Smooth muscle cell (in vitro differentiated cells): ENCODE measurements around the gene TNFSF4. TPM values are rescaled to one million over a fixed set of nuclear protein-coding genes. Genes with fewer than 3 reads are reported as not detected.

ENCODE experiments used
- DNase-seq: peaks from one replicate; lab custom pipeline; 2025; ENCODE audit not compliant: unreplicated experiment; lab: John Stamatoyannopoulos, UW
- H2AFZ ChIP-seq: fragments of 200-600 bp; sonication (generic); 2 replicates; pipeline ENCODE4 v1.6.0; 2016; ENCODE audit warnings: antibody characterized with exemption, low read depth, mild to moderate bottlenecking
- H3F3A ChIP-seq: fragments of 200-600 bp; sonication (generic); 2 replicates; pipeline ENCODE4 v1.6.0; 2017; ENCODE audit warnings: antibody characterized with exemption, low read depth
- H3K27ac ChIP-seq: fragments of 200-600 bp; sonication (generic); 2 replicates; pipeline ENCODE4 v1.5.1; 2016; ENCODE audit warnings: low read depth, mild to moderate bottlenecking
- H3K27me3 ChIP-seq: fragments of 200-600 bp; sonication (generic); 2 replicates; pipeline ENCODE4 v1.6.1; 2016; ENCODE audit warnings: low read depth, mild to moderate bottlenecking
- H3K36me3 ChIP-seq: fragments of 200-600 bp; sonication (generic); 2 replicates; pipeline ENCODE4 v1.5.1; 2016; ENCODE audit warnings: low read depth
- H3K4me1 ChIP-seq: fragments of 200-600 bp; sonication (generic); 2 replicates; pipeline ENCODE4 v1.5.1; 2016; ENCODE audit warnings: low read depth
- H3K4me2 ChIP-seq: fragments of 200-600 bp; sonication (generic); 2 replicates; pipeline ENCODE4 v1.6.0; 2016; ENCODE audit warnings: mild to moderate bottlenecking
- H3K4me3 ChIP-seq: fragments of 200-600 bp; sonication (generic); 2 replicates; pipeline ENCODE4 v1.5.1; 2016; ENCODE audit warnings: mild to moderate bottlenecking
- H3K79me2 ChIP-seq: fragments of 200-600 bp; sonication (generic); 2 replicates; pipeline ENCODE4 v1.6.0; 2016; ENCODE audit warnings: low read depth, mild to moderate bottlenecking
- H3K9ac ChIP-seq: fragments of 200-600 bp; sonication (generic); 2 replicates; pipeline ENCODE4 v1.6.0; 2016; ENCODE audit warnings: low read depth
- H3K9me3 ChIP-seq: fragments of 200-600 bp; sonication (generic); replicated peaks from 2 replicates; pipeline ENCODE4 v1.5.1; 2016; ENCODE audit warnings: low read depth
- H4K20me1 ChIP-seq: fragments of 200-600 bp; sonication (generic); 2 replicates; pipeline ENCODE4 v1.6.0; 2016; ENCODE audit warnings: low read depth
- WGBS: methylation state at CpG from one replicate; pipeline ENCODE4 v1.1.7; 2016; ENCODE audit warnings: low lambda C conversion rate; 5-methylcytosine and 5-hydroxymethylcytosine counted together
- polyA plus RNA-seq: library from polyadenylated mRNA; unstranded; fragments of >200 nt; fragmentation: Nextera tagmentation; extraction: Ambion mirVana; gene quantifications from 2 replicates; pipeline ENCODE4 v1.2.1, GENCODE V29; 2016
- total RNA-seq: library from RNA; depleted of rRNA; stranded (reverse); fragments of >200 nt; gene quantifications from 2 replicates; pipeline ENCODE4 v1.2.3, GENCODE V29; 2014
- TF ChIP-seq, protein P1 (sequence below): fragments of 200-600 bp; sonication (generic); IDR thresholded peaks from 2 replicates; pipeline ENCODE4 v1.5.1; 2017; ENCODE audit warnings: borderline replicate concordance, mild to moderate bottlenecking, antibody characterized with exemption; ENCODE audit not compliant: insufficient read depth, poor library complexity, severe bottlenecking

Gene TNFSF4
- total and polyA plus RNA-seq, 2 experiments from 2014 or later, result 1.0 to 4.5 TPM

DNA sequence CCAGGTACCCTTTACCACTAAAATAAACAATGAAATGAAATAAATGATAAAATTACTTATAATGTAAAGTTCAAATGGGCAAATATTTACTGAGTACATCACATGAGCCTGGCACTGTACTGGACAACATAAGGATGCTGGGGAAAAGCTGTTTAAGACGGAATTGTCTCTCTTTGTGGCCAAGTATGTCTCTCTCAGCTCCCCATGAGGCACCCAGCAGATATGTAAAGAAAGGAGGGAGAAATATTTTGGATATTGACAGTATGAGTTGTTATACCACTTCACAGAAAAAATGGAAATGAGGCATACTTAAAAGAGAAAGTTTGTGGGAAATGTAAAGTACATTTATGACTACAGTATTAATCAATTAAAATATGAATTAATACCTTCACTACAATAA is 1.0 kb upstream of the TNFSF4 start:
- no peak overlapping the region for H2AFZ ChIP-seq
- TF ChIP-seq, protein P1, sequence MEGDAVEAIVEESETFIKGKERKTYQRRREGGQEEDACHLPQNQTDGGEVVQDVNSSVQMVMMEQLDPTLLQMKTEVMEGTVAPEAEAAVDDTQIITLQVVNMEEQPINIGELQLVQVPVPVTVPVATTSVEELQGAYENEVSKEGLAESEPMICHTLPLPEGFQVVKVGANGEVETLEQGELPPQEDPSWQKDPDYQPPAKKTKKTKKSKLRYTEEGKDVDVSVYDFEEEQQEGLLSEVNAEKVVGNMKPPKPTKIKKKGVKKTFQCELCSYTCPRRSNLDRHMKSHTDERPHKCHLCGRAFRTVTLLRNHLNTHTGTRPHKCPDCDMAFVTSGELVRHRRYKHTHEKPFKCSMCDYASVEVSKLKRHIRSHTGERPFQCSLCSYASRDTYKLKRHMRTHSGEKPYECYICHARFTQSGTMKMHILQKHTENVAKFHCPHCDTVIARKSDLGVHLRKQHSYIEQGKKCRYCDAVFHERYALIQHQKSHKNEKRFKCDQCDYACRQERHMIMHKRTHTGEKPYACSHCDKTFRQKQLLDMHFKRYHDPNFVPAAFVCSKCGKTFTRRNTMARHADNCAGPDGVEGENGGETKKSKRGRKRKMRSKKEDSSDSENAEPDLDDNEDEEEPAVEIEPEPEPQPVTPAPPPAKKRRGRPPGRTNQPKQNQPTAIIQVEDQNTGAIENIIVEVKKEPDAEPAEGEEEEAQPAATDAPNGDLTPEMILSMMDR, result no peak
- no peak overlapping the region for H3K4me2 ChIP-seq
- WGBS, result 78% methylated on average over 1 of the region's 1 CpG
- H3F3A ChIP-seq, result no peaks in the 10 kb centered on the region
- H3K27ac ChIP-seq, result no peak overlapping the region
- H3K4me3 ChIP-seq, result no peak overlapping the region
- H3K9me3 ChIP-seq, result no peaks in the 10 kb centered on the region
- no peaks in the 10 kb centered on the region for H3K36me3 ChIP-seq
- no peaks in the 10 kb centered on the region for H3K27me3 ChIP-seq
- H3K4me1 ChIP-seq, result peaks cover 6% of the 10 kb centered on the region
- no peaks in the 10 kb centered on the region for H4K20me1 ChIP-seq
- H3K79me2 ChIP-seq, result no peaks in the 10 kb centered on the region
- no peak overlapping the region for H3K9ac ChIP-seq
- no peak for DNase-seq

DNA sequence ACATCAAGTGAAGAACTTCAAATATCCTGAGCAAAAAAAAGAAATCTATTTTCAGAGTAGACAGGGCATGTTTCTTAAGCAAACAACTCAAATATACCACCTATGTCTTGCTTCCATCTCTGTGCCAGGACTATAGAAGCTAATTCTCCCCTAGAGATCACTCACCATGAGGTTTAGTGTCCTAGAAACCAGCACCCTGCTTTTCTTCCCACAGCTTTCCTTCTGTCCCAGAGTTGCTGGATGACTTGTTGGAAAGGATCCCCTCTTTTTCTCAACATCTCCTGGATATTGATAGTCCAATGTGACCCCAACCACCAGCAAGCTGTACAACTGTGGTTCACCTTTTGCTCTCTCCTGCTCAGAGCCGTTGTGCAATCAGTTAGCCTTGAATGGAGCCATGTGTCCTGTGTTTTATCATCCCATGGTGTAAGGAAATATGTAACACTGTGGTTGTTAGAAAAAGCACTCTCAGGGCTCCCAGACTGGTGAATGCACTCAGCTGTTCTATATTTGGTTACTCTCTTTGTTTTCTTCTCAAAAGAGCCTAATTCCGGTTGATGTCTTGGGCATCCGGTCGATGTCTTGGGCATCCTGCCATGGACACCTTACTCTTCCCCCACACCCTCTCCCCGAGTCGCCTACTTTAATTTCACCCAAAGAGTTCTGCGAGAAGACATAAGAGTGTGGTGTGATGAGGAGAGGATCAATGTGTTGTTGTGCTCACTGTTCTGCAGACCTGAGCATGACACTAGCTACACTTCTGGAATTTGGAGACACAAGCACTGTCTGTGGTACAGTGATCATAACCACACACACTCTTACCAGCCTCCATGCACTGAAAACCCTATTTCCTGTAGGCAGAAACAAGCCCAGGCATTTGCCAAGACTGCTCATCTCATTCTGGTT is 1.7 kb downstream of the TNFSF4 start:
- Histone ChIP-seq H3K9me3 (no peaks in the 10 kb centered on the region), H4K20me1 (no peaks in the 10 kb centered on the region), H3F3A (no peaks in the 10 kb centered on the region), H2AFZ (peak overlapping the region; percentile 5), H3K4me1 (no peaks in the 10 kb centered on the region), H3K36me3 (no peaks in the 10 kb centered on the region), H3K9ac (no peak overlapping the region), H3K4me3 (no peak overlapping the region), H3K27ac (no peak overlapping the region), H3K79me2 (no peaks in the 10 kb centered on the region), H3K27me3 (no peaks in the 10 kb centered on the region), H3K4me2 (peak overlapping the region; percentile 21)
- no peak for DNase-seq
- TF ChIP-seq, protein P1, result no peak
- WGBS, result 79% methylated on average over 7 of the region's 7 CpGs

DNA sequence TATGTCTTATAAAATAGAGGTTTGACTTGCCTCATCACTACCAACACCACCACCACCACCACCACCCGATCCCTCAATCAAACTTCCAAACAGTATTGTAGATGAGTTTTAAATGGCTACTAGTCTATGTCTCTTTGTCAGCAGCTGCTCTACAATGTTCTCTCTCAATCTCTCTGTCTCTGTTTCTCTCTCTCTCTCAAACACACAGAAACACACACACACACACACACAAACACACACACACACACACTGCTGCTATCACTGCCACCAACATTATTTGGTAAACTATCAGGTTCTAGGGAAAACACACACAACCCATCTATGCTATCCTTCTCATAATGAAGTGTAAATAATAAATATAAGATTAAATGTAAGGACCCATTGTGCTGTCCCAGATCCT is 2.4 kb downstream of the TNFSF4 start:
- Histone ChIP-seq H3K9me3 (no peaks in the 10 kb centered on the region), H4K20me1 (no peaks in the 10 kb centered on the region), H3K4me1 (no peaks in the 10 kb centered on the region), H3K4me2 (no peak overlapping the region), H3K36me3 (no peaks in the 10 kb centered on the region), H3K27ac (no peak overlapping the region), H3F3A (no peaks in the 10 kb centered on the region), H3K27me3 (no peaks in the 10 kb centered on the region), H3K9ac (no peak overlapping the region), H3K4me3 (no peak overlapping the region), H3K79me2 (no peaks in the 10 kb centered on the region), H2AFZ (no peak overlapping the region)
- DNase-seq, result no peak
- TF ChIP-seq, protein P1, result no peak
- 89% methylated on average over 1 of the region's 1 CpG for WGBS
